Stimulated activated naive CD8-positive, alpha-beta T cell treated with anti-CD3 and anti-CD28 coated beads, Interleukin-15, Interleukin-2, amounts not matched to agents 100 ng/mL and 50 ng/mL, for 24 hours (primary cell): ENCODE results near the gene VPS18.

Experiments
- H3K27ac Mint-ChIP-seq: one replicate; pipeline ENCODE4 v1.8.0; 2021; ENCODE audit warnings: mild to moderate bottlenecking, mixed read lengths
- H3K27me3 Mint-ChIP-seq: one replicate; pipeline ENCODE4 v1.8.0; 2021; ENCODE audit warnings: mixed read lengths
- H3K36me3 Mint-ChIP-seq: one replicate; pipeline ENCODE4 v1.8.0; 2021; ENCODE audit warnings: low read depth, mixed read lengths
- H3K4me1 Mint-ChIP-seq: one replicate; pipeline ENCODE4 v1.8.0; 2021; ENCODE audit warnings: low read depth, mixed read lengths
- H3K4me3 Mint-ChIP-seq: one replicate; pipeline ENCODE4 v1.8.0; 2021; ENCODE audit warnings: mild to moderate bottlenecking, mixed read lengths
- H3K9me3 Mint-ChIP-seq: one replicate; pipeline ENCODE4 v1.8.0; 2021; ENCODE audit warnings: mixed read lengths

VPS18 gene

GRCh38 chr15:40941528-40942336 lies 47.5 kb downstream of the VPS18 start:
- Mint-ChIP-seq H3K27me3 (no peaks in the 10 kb centered on the region), H3K27ac (no peak overlapping the region), H3K4me3 (peak overlapping the region; percentile 80)

GRCh38 chr15:40942337-40942854 lies 48.1 kb downstream of the VPS18 start:
- H3K4me1 Mint-ChIP-seq = peaks cover 34% of the 10 kb centered on the region
- H3K4me3 Mint-ChIP-seq = peak overlapping the region; percentile 80
- no peaks in the 10 kb centered on the region for H3K9me3 Mint-ChIP-seq
- H3K27ac Mint-ChIP-seq = peak overlapping the region; percentile 59
- no peaks in the 10 kb centered on the region for H3K36me3 Mint-ChIP-seq
- H3K27me3 Mint-ChIP-seq = no peaks in the 10 kb centered on the region

More at GRCh38 chr15:40941528-40942336, 47.5 kb downstream of the VPS18 start:
- H3K36me3 Mint-ChIP-seq = no peaks in the 10 kb centered on the region
- H3K9me3 Mint-ChIP-seq = no peaks in the 10 kb centered on the region
- peaks cover 34% of the 10 kb centered on the region for H3K4me1 Mint-ChIP-seq

GRCh38 chr15:40942878-40943277 lies 48.6 kb downstream of the VPS18 start:
- H3K36me3 Mint-ChIP-seq = no peaks in the 10 kb centered on the region
- no peaks in the 10 kb centered on the region for H3K27me3 Mint-ChIP-seq
- peak overlapping the region; percentile 80 for H3K4me3 Mint-ChIP-seq
- no peaks in the 10 kb centered on the region for H3K9me3 Mint-ChIP-seq
- H3K27ac Mint-ChIP-seq = peak overlapping the region; percentile 59
- H3K4me1 Mint-ChIP-seq = peaks cover 34% of the 10 kb centered on the region

GRCh38 chr15:40943764-40944365 lies 49.6 kb downstream of the VPS18 start:
- Mint-ChIP-seq H3K4me3 (no peak overlapping the region), H3K27me3 (no peaks in the 10 kb centered on the region)

GRCh38 chr15:40944510-40945296 lies 50.5 kb downstream of the VPS18 start:
- Mint-ChIP-seq H3K27me3 (no peaks in the 10 kb centered on the region), H3K36me3 (no peaks in the 10 kb centered on the region), H3K9me3 (no peaks in the 10 kb centered on the region), H3K4me3 (no peak overlapping the region), H3K4me1 (peaks cover 33% of the 10 kb centered on the region), H3K27ac (no peak overlapping the region)

More at GRCh38 chr15:40943764-40944365, 49.6 kb downstream of the VPS18 start:
- Mint-ChIP-seq H3K27ac (no peak overlapping the region), H3K9me3 (no peaks in the 10 kb centered on the region), H3K4me1 (peaks cover 34% of the 10 kb centered on the region), H3K36me3 (no peaks in the 10 kb centered on the region)

- Mint-ChIP-seq H3K9me3 (no peaks in the 10 kb centered on the region), H3K4me1 (peaks cover 18% of the 10 kb centered on the region), H3K27me3 (no peaks in the 10 kb centered on the region), H3K27ac (no peak overlapping the region), H3K4me3 (no peak overlapping the region), H3K36me3 (peaks cover 6% of the 10 kb centered on the region)
These were observed 54.6 kb downstream of the VPS18 start for GRCh38 chr15:40948706-40949473.

GRCh38 chr15:40949756-40950207 lies 55.5 kb downstream of the VPS18 start:
- Mint-ChIP-seq H3K9me3 (no peaks in the 10 kb centered on the region), H3K27ac (no peak overlapping the region), H3K36me3 (peaks cover 13% of the 10 kb centered on the region)

GRCh38 chr15:40951764-40952163 lies 57.5 kb downstream of the VPS18 start:
- peak overlapping the region; percentile 97 for H3K27ac Mint-ChIP-seq
- peaks cover 36% of the 10 kb centered on the region for H3K4me1 Mint-ChIP-seq
- H3K27me3 Mint-ChIP-seq = no peaks in the 10 kb centered on the region
- peak overlapping the region; percentile 87 for H3K4me3 Mint-ChIP-seq
- peaks cover 23% of the 10 kb centered on the region for H3K36me3 Mint-ChIP-seq
- H3K9me3 Mint-ChIP-seq = no peaks in the 10 kb centered on the region

More at GRCh38 chr15:40949756-40950207, 55.5 kb downstream of the VPS18 start:
- Mint-ChIP-seq H3K27me3 (no peaks in the 10 kb centered on the region), H3K4me3 (no peak overlapping the region), H3K4me1 (peaks cover 26% of the 10 kb centered on the region)

- H3K27ac Mint-ChIP-seq = peak overlapping the region; percentile 97
- H3K4me1 Mint-ChIP-seq = peaks cover 36% of the 10 kb centered on the region
- peaks cover 23% of the 10 kb centered on the region for H3K36me3 Mint-ChIP-seq
- H3K9me3 Mint-ChIP-seq = no peaks in the 10 kb centered on the region
- peak overlapping the region; percentile 87 for H3K4me3 Mint-ChIP-seq
- H3K27me3 Mint-ChIP-seq = no peaks in the 10 kb centered on the region
These were observed 58.2 kb downstream of the VPS18 start for GRCh38 chr15:40952301-40952900.

- peak within 1 kb of the TSS; percentile 97 for H3K27ac Mint-ChIP-seq
- peaks cover 36% of the 10 kb centered on the region for H3K4me1 Mint-ChIP-seq
- H3K9me3 Mint-ChIP-seq = no peaks in the 10 kb centered on the region
- H3K4me3 Mint-ChIP-seq = peak within 1 kb of the TSS; percentile 87
- no peaks in the 10 kb centered on the region for H3K27me3 Mint-ChIP-seq
- peaks cover 23% of the 10 kb centered on the region for H3K36me3 Mint-ChIP-seq
These were observed 58.9 kb downstream of the VPS18 start, which contains the start of gene CHAC1 for GRCh38 chr15:40952901-40953712. TSS of gene CHAC1 (plus strand) at chr15:40953471. CDS start at chr15:40953584, 113 bp downstream.
